GM12873 (cell line): ENCODE measurements around the gene TMEM220.

Experiments used
- CTCF ChIP-seq: IDR thresholded peaks from 2 replicates; pipeline ENCODE4 v1.5.1; 2012; ENCODE audit warnings: low read depth, mild to moderate bottlenecking, moderate library complexity, low read length, control low read depth; ENCODE audit not compliant: insufficient read depth; ENCODE audit errors: missing control alignments

The TMEM220 gene

GRCh38 chr17:10674704-10675103 is 55.1 kb downstream of the TMEM220 start:
- TF ChIP-seq CTCF: no peak

- TF ChIP-seq CTCF: no peak
Observed at GRCh38 chr17:10673312-10673711, 56.5 kb downstream of the TMEM220 start.

GRCh38 chr17:10668775-10669174 is 61.0 kb downstream of the TMEM220 start:
- TF ChIP-seq CTCF: no peak

GRCh38 chr17:10666906-10667305 is 62.9 kb downstream of the TMEM220 start:
- TF ChIP-seq CTCF: no peak

GRCh38 chr17:10664571-10664970 is 65.3 kb downstream of the TMEM220 start:
- no peak for TF ChIP-seq CTCF
